ENCODE results near the gene PNMA5. TPM values are rescaled to one million over a fixed set of nuclear protein-coding genes. Genes with fewer than 3 reads are reported as not detected.

Gene PNMA5
- total and polyA plus RNA-seq, 8 donors: not detected

GRCh38 chrX:152968193-152968592 is 25.7 kb downstream of the PNMA5 start:
- 69 to 83% methylated on average over 2 of the region's 2 CpGs for WGBS, 2 donors
- no peaks in the 10 kb centered on the region for H3K4me1 ChIP-seq

GRCh38 chrX:152960115-152960514 is 33.8 kb downstream of the PNMA5 start:
- peaks cover 0 to 4% (median 0%) of the 10 kb centered on the region in 3 donors for H3K4me1 ChIP-seq
- FAIRE-seq (no peak), DNase-seq (no peak), ATAC-seq (no peak)
- no peaks in the 10 kb centered on the region for H3K9me3 ChIP-seq
- intact Hi-C loops (cut with DNase I): no loop called here
- no peak overlapping the region for H3K27ac ChIP-seq
- H3K36me3 ChIP-seq: no peaks in the 10 kb centered on the region
- peaks cover 0 to 3% (median 0%) of the 10 kb centered on the region in 4 donors for H3K27me3 ChIP-seq
- TF ChIP-seq CTCF (IDR thresholded peaks at IDR 0.05): no peak
- 55 to 62% methylated on average over 1 of the region's 1 CpG for WGBS, 2 donors
- H3K4me3 ChIP-seq: no peak overlapping the region

More at GRCh38 chrX:152968193-152968592, 25.7 kb downstream of the PNMA5 start:
- DNase-seq (peak in 1 of 6 donors; percentile 24), FAIRE-seq (no peak), ATAC-seq (no peak)
- Histone ChIP-seq H3K4me3 (no peak overlapping the region), H3K27me3 (peaks cover 0 to 4% (median 0%) of the 10 kb centered on the region in 4 donors), H3K27ac (no peak overlapping the region), H3K36me3 (no peaks in the 10 kb centered on the region), H3K9me3 (no peaks in the 10 kb centered on the region)
- no peak for TF ChIP-seq CTCF (IDR thresholded peaks at IDR 0.05)
- intact Hi-C loops (cut with DNase I): no loop called here

GRCh38 chrX:152959626-152960025 is 34.3 kb downstream of the PNMA5 start:
- intact Hi-C loops (cut with DNase I): no loop called here
- H3K9me3 ChIP-seq: no peaks in the 10 kb centered on the region
- no peak for ATAC-seq
- peak in 1 of 6 donors; percentile 29 for DNase-seq
- H3K27ac ChIP-seq: no peak overlapping the region
- H3K4me3 ChIP-seq: no peak overlapping the region
- peaks cover 0 to 3% (median 0%) of the 10 kb centered on the region in 4 donors for H3K27me3 ChIP-seq
- WGBS, 2 donors: 46 to 60% methylated on average over 6 of the region's 6 CpGs
- TF ChIP-seq CTCF (IDR thresholded peaks at IDR 0.05): no peak
- FAIRE-seq: no peak
- H3K4me1 ChIP-seq: peaks cover 0 to 4% (median 0%) of the 10 kb centered on the region in 3 donors
- H3K36me3 ChIP-seq: no peaks in the 10 kb centered on the region

- H3K4me3 ChIP-seq: peak overlapping the region in 1 of 4 donors; percentile 26
- ATAC-seq: peak; percentile 96 to 99 (median 98)
- 26 to 33% methylated on average over 53 of the region's 53 CpGs for WGBS, 2 donors
- peak; percentile 87 to 97 (median 91) for TF ChIP-seq CTCF (IDR thresholded peaks at IDR 0.05)
- H3K4me1 ChIP-seq: peaks cover 0 to 4% (median 0%) of the 10 kb centered on the region in 3 donors
- H3K27me3 ChIP-seq: peaks cover 0 to 3% (median 0%) of the 10 kb centered on the region in 4 donors
- H3K27ac ChIP-seq: peak overlapping the region in 2 of 4 donors; percentile 34 to 67
- peak; percentile 93 for FAIRE-seq
- H3K36me3 ChIP-seq: no peaks in the 10 kb centered on the region
- H3K9me3 ChIP-seq: no peaks in the 10 kb centered on the region
- peak; percentile 82 to 94 (median 91) for DNase-seq
- intact Hi-C loops (cut with DNase I): no loop called here
Measured at GRCh38 chrX:152958524-152959465, 35.1 kb downstream of the PNMA5 start.
